Fibroblast of lung (primary cell): ENCODE measurements around the gene NEU2.

ENCODE experiments used
- CTCF ChIP-seq, 2 donors: IDR thresholded peaks in 1 of 2; conservative IDR thresholded peaks in 1 of 2; 1 replicate in 1 of 2; 2 replicates in 1 of 2; pipeline ENCODE4 v1.5.1; 2011 to 2012; ENCODE audit warnings: low read length in 2 of 2, control low read depth in 1 of 2, inconsistent platforms in 1 of 2, low read depth in 1 of 2, mild to moderate bottlenecking in 1 of 2
- EZH2 ChIP-seq: IDR thresholded peaks from 2 replicates; pipeline ENCODE4 v1.5.1; 2012; ENCODE audit warnings: low read length, control low read depth, mild to moderate bottlenecking; ENCODE audit errors: missing control alignments

- TF ChIP-seq CTCF (conservative IDR thresholded peaks at IDR 0.05 in 1 of 2, IDR thresholded peaks at IDR 0.05 in 1 of 2; ENCODE audit: low read depth in 1 of 2, low read length in 2 of 2) (no peak), EZH2 (no peak)
These were observed 22.8 kb upstream of the NEU2 start for GRCh38 chr2:233009661-233010060.
